TTC549 (cell line): Measurements from ENCODE around the gene PRDM12.

Experiments
- FAIRE-seq: peaks from 2 replicates; lab custom pipeline; 2012; peaks lifted over from hg19 to GRCh38; lab: Jason Lieb, UNC

Gene PRDM12

DNA sequence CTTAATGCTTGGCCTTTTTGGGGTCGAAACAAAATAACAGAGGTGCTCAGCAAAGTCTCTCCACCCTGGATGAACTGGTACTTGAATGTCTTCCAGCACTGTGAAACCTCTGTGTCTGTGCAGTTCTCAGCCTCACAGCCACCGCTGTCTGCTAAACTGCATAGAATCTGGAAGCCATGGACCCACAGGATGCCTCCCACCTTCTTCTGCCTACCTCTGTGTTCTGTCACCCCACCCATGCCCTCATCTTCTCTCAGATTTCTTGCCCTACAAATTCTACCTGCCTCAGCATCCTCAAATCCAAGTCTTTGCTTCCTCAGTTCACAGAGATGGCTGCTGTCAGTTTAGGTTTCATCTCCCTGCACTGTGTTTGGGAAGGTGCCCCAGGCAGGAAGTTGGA lies 64.8 kb downstream of the PRDM12 start:
- no peak for FAIRE-seq

GRCh38 chr9:130731355-130731754 lies 67.0 kb downstream of the PRDM12 start:
- FAIRE-seq = no peak

- no peak for FAIRE-seq
Measured at GRCh38 chr9:130732136-130732535, 67.7 kb downstream of the PRDM12 start.
